ENCODE data around the gene SNCG. TPM values are rescaled to one million over a fixed set of nuclear protein-coding genes. Genes with fewer than 3 reads are reported as not detected.
A peak's percentile ranks its signal among the peaks of the same experiment; 100 is the strongest.

SNCG gene
- total RNA-seq, 2 donors from 2014 or later = 20.9 to 33.8 TPM

- H3K27ac ChIP-seq = no peak overlapping the region
- H3K4me1 ChIP-seq = peaks cover 0 to 63% of the 10 kb centered on the region in 2 donors
- TF ChIP-seq, protein P1, sequence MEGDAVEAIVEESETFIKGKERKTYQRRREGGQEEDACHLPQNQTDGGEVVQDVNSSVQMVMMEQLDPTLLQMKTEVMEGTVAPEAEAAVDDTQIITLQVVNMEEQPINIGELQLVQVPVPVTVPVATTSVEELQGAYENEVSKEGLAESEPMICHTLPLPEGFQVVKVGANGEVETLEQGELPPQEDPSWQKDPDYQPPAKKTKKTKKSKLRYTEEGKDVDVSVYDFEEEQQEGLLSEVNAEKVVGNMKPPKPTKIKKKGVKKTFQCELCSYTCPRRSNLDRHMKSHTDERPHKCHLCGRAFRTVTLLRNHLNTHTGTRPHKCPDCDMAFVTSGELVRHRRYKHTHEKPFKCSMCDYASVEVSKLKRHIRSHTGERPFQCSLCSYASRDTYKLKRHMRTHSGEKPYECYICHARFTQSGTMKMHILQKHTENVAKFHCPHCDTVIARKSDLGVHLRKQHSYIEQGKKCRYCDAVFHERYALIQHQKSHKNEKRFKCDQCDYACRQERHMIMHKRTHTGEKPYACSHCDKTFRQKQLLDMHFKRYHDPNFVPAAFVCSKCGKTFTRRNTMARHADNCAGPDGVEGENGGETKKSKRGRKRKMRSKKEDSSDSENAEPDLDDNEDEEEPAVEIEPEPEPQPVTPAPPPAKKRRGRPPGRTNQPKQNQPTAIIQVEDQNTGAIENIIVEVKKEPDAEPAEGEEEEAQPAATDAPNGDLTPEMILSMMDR (IDR thresholded peaks at IDR 0.05) = no peak
- peak; percentile 18 for DNase-seq (ENCODE audit: low spot score)
- H3K4me3 ChIP-seq = no peak overlapping the region
- H3K9me3 ChIP-seq = no peaks in the 10 kb centered on the region
- no peaks in the 10 kb centered on the region for H3K27me3 ChIP-seq
- no peaks in the 10 kb centered on the region for H3K36me3 ChIP-seq
Observed at GRCh38 chr10:86962136-86962980, 4.0 kb downstream of the SNCG start.

GRCh38 chr10:86962981-86963310 is 4.5 kb downstream of the SNCG start:
- Histone ChIP-seq H3K9me3 (no peaks in the 10 kb centered on the region), H3K4me1 (peaks cover 0 to 63% of the 10 kb centered on the region in 2 donors), H3K27me3 (no peaks in the 10 kb centered on the region), H3K36me3 (no peaks in the 10 kb centered on the region), H3K4me3 (no peak overlapping the region), H3K27ac (no peak overlapping the region)
- peak; percentile 54 for DNase-seq (ENCODE audit: low spot score)
- TF ChIP-seq, protein P1 (IDR thresholded peaks at IDR 0.05) = no peak

- H3K4me1 ChIP-seq = peaks cover 0 to 63% of the 10 kb centered on the region in 2 donors
- H3K4me3 ChIP-seq = no peak overlapping the region
- DNase-seq (ENCODE audit: low spot score) = peak; percentile 43
- no peaks in the 10 kb centered on the region for H3K27me3 ChIP-seq
- H3K9me3 ChIP-seq = no peaks in the 10 kb centered on the region
- H3K36me3 ChIP-seq = no peaks in the 10 kb centered on the region
- TF ChIP-seq, protein P1 (IDR thresholded peaks at IDR 0.05) = no peak
- H3K27ac ChIP-seq = no peak overlapping the region
Observed at GRCh38 chr10:86963341-86963919, 5.0 kb downstream of the SNCG start.

- Histone ChIP-seq H3K27me3 (no peaks in the 10 kb centered on the region), H3K27ac (no peak overlapping the region), H3K4me1 (peaks cover 0 to 63% of the 10 kb centered on the region in 2 donors), H3K9me3 (no peaks in the 10 kb centered on the region), H3K4me3 (no peak overlapping the region), H3K36me3 (no peaks in the 10 kb centered on the region)
- TF ChIP-seq, protein P1 (IDR thresholded peaks at IDR 0.05) = no peak
- peak; percentile 55 for DNase-seq (ENCODE audit: low spot score)
Observed at GRCh38 chr10:86964061-86964846, 5.9 kb downstream of the SNCG start.

GRCh38 chr10:86964847-86965190 is 6.4 kb downstream of the SNCG start:
- TF ChIP-seq, protein P1 (IDR thresholded peaks at IDR 0.05) = no peak
- DNase-seq (ENCODE audit: low spot score) = no peak
- no peaks in the 10 kb centered on the region for H3K27me3 ChIP-seq

More at GRCh38 chr10:86964847-86965190, 6.4 kb downstream of the SNCG start:
- no peak overlapping the region for H3K4me3 ChIP-seq
- peaks cover 0 to 63% of the 10 kb centered on the region in 2 donors for H3K4me1 ChIP-seq
- no peak overlapping the region for H3K27ac ChIP-seq
- H3K36me3 ChIP-seq = no peaks in the 10 kb centered on the region
- no peaks in the 10 kb centered on the region for H3K9me3 ChIP-seq
